HG02973 (cell line): Measurements from ENCODE around the gene MYBPC1.
A peak's percentile ranks its signal among the peaks of the same experiment; 100 is the strongest.

ENCODE experiments used
- ATAC-seq: cut with Tn5 transposase; IDR thresholded peaks from one replicate; pipeline ENCODE4 v1.9.1; 2021; ENCODE audit warnings: moderate library complexity; ENCODE audit not compliant: unreplicated experiment

MYBPC1 gene

DNA sequence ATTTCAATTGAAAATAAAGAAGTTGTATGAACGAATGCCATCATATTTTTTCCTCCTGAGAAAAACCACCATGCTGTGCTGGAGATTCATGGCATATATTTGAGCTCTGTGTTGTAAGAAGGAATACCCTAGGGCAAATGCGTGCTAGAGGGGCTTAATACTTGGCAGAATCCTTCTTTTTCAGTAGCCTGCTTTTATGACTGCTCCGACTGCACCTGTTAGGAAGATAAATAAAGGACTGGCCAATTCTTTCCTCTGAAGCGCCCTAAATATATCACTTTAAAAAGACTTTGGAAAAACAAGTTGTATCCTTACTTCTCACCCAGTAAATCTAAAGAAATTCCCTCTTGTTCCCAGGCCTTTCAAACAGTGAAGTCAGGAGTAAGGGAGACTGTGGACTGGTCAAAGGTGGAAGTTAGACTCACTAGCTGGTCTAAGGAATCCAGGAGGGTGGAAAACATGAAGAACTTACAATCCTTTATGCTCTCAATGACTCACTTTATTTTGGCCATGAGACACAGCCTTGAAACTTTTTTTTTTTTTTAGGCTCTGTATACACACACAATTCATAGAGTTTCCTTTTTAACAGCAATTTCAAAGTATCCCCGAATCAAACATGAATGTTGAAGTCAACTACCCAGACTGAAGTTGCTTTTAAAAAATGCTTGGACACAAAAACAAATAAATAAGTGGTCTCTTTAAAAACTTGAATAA, 5.2 kb downstream of the MYBPC1 start:
- ATAC-seq, result no peak

DNA sequence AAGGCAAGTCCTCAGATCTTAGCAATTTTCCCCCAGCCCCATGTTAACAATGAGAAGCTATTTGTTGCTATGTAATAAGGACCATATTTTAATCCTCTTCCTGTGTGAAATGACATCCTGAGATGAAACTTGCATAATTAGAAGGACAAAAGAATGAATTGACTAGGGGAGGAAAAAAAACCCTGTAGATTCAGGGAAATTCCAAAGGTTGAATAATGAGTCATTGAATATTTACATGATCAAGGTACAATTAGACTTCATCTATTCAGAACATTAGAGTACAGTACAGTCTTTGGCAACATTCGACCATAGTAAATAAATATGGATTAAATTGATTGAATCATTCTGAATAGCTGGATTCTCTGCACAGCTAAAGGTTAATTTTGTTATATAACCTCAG, 9.4 kb downstream of the MYBPC1 start:
- no peak for ATAC-seq

DNA sequence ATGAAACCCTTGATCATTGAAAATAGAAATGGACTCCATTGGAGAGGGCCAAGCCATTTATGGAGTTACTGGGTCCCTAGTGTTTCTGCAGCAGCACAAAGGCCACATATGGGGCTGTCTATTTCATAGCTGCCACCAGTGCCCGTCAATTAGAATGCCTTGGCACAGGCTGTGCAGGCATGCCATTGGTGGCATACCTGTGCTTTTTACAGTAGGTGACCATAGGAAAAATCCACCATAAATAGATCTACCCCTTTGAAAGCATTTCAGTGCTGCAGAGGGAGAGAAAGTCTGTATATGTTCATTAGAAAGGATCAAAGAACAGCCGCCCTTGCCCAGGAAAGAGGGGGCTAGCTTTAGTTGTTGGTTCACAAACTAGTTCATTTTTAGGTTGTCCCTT, 13.1 kb downstream of the MYBPC1 start:
- ATAC-seq, result no peak

DNA sequence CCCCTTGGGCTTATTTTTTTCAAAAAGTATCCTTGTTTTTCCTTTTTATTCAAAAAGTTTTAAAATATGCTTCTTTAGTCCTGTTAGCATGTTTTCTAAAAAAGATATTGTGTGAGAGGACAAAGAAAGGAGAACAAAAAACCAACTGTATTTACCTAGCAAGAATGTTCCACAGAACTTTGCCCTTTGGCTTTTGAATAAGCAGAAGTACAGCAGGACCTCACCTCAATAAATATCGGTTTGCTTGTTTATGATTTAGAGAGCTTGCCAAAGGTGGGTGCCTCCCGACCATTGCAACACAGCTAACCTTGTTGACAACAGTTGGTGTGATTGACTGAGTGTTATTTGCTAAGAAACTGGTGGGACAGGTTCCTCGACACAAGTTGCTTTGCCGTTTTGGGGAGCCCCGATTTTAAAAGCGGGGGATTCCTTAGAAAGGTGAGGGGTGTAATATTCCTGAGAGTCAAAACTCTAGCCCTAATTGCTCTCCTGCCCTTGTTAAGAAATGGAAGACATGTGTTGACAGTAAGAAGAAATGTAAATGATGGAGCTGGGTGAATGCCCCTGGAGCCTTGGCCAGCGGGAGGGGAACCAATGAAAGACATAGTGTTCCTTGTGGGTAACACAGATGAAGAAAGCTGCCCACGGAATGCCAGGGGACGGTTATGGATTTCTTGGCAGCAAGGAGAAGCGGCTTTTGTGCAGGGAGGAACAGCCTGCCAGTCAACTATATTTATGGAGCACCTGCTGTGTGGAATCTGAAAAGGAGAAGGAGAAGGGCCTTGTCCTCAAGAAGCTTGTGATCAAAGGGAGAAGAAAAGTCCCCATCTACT, 13.7 kb downstream of the MYBPC1 start:
- no peak for ATAC-seq

DNA sequence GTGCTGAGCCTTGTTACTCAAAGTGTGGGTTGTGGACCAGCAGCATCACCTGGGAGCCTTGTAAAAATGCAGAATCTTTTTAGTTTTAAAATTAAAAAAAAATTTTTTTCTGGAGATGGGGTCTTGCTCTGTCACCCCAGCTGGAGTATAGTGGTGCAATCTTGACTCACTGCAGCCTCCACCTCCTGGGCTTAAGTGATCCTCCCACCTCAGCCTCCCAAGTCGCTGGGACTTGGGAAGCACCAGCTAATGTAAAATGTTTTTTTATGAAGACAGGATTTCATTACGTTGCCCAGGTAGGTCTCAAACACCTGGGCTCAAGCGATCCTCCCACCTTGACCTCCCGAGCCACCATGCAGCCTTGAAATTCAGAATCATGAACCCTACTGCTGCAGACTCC, 14.4 kb downstream of the MYBPC1 start:
- ATAC-seq, result no peak

DNA sequence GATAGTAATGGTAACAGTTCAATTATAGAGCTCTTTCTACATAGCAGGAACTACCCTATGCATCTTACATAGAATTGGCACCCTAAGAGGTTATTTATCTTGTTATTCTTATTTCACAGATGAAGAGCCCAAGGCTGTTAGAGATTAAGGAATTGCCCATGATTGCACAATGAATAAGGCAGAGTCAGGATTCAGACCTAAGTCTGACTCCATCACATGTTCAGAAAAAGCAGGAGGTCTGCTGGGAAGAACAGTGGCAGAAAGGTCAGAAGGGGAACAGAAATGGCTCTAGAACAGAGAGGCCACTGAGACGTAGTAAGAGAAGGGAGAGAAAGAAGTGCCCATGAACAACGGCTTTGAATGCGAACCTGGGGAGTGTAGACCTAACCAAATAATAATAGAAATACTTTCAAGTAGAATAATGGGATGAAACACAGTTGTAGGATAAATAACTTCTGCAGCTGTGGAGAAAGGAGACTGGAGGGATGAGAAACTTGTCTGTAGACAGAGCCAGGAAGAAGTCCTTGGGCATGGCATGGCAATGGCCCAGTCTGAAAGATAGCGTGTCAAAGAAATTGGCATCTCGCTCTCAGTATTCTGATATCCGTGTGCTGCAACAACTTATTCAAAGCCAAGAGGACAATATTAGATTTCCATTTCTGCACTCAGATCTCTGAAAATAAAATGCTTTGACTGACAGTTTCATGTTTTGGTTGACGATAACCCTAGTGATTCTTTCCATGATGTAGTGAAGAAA, 17.6 kb downstream of the MYBPC1 start:
- no peak for ATAC-seq

DNA sequence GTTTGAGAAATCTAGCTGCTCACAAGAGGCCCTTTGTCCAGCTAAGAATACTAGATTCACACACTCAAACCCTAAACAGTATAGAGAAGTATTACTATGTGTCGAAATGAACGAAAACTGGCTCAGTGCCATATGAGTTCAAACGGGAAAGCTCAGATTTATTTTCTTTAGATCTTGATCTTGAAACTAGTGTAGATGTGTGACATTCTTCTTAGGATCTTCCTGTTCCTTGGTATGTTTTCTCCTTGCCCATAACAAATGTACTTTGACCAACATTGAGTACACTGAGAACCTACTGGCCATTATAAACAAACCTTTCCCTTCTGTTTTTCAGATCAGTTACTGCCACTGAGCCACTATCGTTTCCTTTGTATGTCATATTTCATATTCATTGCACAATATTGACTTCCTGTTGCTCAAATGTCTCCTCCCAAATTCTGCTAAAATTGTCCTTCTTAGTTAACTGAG, 21.3 kb downstream of the MYBPC1 start:
- ATAC-seq, result no peak

DNA sequence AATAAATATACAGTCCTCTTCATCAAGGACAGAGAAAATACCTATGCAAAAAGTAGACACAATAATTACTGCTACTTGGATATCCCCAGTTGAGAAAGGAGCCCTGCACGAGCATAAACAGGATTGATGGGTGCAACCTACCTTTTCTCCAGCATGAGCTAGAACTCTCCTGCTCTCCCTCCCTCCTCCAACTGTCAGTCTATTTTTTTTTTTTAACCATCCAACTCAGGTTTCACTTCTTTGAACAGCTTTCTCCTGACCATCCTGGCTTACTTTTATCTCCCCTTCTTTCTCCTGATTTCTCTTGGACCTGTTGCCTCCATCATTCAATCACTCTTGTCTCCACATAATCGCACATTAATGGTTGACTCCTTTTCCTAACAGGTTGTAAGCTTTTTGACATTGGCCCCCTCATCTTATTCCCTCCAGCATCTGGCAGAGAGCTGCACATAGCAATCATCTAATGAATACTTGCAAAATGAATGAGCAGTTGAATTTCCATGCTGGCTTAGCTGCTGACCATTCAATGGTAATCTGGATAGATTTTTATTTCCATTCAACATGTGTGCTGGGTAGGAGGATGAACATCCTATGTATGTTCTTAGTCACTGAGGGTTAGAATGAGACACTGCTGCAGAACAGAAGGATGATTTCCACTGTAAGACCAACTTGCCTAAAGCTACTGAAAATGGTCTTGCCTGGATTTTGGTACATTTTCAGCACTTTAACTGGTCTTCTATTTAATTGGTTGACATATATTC, 24.4 kb downstream of the MYBPC1 start:
- no peak for ATAC-seq

DNA sequence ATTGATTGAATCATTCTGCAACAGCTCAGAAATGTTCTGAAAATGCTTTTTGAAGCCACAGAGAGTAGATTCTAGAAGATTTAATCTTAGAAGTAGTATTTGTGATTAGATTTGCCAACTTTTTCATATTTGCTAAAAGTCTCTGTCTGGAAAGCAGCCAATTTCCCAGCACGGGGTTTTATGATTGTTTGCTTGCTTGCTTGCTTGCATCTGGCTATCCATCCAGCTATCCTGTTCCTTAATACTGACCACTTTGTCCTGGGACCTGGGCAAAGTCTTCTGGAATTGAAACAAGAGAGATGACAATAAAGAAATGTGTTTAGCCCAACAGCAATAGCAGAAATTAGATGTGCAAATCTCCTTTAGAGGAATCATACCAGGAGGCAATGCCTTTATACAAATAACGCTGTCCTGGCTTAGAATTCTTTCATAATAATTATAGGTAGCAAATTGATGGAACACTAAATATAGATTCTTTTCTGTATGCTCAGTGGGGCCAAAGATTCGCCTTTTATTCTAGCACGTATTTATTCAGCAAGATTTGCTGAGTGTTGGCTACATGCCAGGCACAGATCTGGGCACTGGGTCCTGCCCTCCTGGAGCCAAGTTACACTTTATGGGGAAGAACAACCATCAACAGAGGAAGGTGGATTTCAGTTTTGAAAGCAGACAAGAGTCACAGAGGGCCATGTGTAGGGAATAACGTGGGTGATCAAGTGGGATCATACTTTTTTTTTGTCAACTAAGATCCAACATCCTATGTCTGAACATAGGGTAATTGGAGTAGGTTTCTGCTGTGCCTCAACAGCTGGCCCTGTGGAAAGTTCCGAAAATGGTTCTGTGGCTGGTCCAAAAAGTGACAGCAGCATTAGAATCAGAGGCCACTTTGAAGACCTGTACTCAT, 25.3 kb downstream of the MYBPC1 start:
- no peak for ATAC-seq

DNA sequence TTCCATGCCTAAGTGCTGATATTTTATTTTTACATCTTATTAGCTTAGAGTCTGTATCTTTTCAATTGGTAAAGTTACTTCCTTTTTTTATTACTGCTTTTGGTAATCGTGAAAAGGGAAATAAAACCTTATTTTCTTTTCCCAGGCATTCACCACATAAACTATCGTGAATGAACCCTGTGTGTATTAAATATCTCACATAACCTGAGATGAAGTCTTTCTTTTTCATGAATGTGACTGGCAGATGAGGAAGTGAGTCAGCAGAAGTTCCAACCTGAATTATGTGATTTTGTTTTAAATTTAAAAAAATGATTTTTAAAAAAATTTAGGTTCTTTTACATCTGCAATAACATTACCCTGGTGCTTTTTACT, 26.0 kb downstream of the MYBPC1 start:
- no peak for ATAC-seq

DNA sequence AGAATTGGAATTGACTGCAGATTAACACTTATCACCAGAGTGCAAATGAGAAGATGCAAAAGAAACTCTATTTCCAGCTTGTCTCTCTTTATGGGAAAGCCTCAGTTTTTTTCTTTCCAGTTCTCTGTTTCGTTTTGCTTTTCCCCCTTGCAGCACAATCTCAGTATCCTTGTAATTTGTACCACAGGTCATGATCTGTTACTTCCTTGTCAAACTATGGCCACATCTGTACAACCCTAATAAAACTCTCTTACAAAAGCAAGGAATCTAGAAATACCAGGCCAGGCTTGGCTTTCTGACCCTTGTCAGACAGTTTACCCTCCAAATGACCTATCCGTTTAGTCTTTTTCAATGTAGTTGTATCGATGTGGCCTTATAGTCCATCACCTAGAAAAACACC, 33.9 kb downstream of the MYBPC1 start:
- no peak for ATAC-seq

DNA sequence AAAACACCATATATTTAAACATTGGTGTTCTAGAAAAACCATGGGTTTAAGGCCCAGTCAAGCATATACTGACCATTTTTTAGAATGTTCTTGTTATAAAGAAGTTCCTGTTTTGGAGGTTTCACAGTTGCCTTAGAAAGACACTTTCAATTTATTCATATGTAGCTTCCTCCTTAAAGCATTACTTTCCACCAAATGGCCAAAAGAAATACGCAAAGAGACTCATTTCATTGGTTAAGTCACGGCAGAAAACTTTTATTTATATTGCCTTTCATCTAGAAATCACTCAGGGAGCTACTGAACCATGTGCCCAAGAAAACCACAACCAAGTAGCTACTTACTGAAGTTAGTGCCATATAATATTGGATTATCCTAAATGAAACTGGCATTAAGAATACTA, 40.0 kb downstream of the MYBPC1 start:
- ATAC-seq, result peak; percentile 97

DNA sequence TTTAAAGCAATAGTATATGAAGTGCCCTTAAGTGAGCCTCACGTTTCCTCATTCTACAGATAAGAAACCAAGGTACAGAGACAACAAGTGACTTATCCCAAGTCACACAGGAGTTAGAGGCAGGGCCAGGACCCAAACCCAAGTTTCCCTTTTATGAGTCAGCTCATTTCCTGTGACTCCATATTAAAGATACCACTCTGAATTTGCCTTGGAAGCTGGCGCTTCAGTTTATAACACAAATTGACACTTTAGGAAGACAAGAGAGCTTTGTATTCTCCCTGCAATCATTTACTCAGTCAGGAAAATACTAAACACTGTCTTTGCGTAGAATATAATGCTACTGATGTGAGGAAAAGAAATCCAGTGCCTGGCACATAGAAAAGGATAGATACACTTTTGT, 43.2 kb downstream of the MYBPC1 start:
- ATAC-seq, result no peak

DNA sequence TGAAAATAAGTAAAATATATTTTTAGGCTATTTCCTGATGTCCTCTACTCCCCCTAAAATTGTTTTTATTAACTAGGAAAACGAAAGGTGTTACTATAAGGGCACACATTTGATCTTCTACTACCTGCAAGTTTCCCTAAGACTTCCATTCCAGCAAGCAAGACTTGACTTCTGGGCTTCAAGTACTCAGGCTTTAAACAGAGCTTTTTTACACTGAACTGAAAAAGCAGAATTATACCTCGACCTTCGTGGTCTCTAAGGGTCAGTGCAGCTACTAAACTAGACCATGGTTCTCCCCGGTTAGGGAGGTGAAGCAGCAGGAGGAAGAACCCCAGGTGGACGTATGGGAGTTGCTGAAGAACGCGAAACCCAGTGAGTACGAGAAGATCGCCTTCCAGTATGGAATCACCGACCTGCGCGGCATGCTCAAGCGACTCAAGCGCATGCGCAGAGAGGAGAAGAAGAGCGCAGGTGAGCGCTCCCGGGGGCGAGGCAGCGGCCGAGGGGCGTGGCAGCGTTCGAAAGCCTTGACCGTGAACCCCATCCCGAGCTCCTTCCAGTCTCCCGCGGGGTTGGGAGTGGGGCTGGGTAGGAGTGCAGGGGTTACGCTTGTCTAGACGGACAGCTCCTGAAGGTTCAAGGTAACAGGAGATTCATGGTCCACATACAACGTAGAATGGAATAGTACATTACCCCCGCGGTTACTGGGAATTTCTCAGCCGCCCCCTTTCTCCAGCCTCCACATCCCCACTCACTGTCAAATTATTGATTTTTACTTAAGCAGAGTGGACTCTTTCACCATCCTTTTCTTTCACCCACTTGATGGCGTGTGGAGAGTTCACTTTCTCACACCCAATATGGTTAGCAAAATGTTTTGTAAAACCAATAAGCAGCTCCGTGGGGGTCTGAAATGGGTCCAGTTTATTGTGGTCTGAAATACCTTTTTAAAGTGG, 47.6 kb downstream of the MYBPC1 start:
- ATAC-seq, result no peak

DNA sequence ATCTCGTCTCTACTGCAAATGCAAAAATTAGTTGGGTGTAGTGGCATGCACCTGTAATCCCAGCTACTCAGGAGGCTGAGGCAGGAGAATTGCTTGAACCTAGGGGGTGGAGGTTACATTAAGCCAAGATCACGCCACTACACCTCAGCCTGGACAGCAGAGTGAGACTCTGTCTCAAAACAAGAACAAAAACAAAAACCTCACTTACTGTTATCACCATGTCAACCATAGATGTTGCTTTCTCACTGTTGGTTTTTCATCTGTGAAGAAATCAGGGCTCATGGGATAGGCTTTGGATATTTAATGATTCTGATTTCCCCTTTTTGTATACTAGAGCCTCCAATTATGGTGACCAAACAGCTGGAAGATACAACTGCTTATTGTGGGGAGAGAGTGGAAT, 52.9 kb downstream of the MYBPC1 start:
- no peak for ATAC-seq

DNA sequence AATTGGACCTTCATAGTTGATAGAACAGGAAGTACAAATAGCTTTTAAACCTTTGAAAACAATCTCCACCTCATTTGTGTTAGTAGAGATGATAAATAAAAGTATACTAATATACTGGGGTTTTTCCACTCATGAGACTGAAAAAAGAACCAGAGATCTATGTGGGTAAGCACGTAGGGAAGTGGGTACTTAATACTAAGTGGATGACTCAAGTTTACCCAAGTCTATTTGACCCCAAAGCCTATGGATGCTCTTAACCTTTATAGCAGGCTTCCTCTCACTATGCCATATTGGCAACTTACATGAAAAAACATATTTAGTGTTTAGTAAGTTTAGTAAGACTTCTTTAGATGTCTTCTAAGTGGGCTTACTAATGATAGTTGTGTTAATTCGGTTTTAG, 53.4 kb downstream of the MYBPC1 start:
- ATAC-seq, result no peak

DNA sequence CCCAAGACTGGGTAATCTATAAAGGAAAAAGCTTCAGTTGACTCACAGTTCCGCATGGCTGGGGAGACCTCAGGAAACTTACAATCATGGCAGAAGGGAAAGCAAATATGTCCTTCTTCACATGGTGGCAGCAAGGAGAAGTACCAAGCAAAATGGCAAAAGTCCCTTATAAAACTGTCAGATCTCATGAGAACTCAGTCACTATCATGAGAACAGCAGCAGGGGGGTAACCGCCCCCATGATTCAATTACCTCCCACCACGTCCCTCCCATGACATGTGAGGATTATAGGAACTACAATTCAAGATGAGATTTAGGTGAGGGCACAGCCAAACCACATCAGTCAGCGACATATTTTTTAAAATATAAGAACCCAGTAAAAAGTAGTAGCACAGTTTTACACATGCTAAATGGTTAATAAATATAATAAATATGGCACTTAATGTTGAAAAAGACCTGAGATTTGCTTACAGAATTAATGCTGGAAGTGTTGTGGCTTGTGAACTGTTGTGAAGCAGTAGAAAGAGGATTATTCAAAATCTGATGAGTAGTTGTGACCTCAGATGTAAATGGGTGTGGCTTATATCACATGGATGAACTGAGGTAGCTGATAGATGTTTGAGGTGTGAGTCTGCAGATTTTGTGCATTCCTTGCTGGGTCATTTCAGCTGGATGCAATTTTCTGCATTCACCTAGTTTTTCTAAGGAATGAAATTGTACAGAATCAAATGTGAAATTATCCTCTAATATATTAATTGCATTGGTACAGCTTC, 55.8 kb downstream of the MYBPC1 start:
- ATAC-seq, result no peak

DNA sequence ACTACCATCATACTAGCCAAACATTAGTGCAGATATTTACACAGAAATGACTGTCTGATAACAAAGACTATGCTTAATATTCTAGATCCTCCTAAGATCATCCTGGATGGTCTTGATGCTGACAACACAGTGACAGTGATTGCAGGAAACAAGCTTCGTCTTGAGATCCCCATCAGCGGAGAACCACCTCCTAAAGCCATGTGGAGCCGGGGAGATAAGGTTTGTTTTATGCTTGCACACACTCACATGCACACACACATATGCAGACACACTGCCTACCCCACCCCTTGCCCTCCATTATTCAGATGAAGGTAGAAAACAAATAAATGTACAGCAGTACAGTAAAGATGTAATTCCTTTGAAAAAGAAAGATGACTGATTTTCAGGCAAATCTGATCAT, 58.3 kb downstream of the MYBPC1 start:
- no peak for ATAC-seq
